NCI-H748 (cell line): Measurements from ENCODE around the gene SLC38A4.
"Not testable (repeated sequence)": the region's sequence is repeated elsewhere in the genome, so short reads cannot be mapped to it uniquely, and the experiment has no call there.

Experiments used
- DNase-seq: peaks from one replicate; lab custom pipeline; 2025; ENCODE audit not compliant: unreplicated experiment; lab: John Stamatoyannopoulos, UW

Gene SLC38A4

GRCh38 chr12:46778415-46778814 lies 47.4 kb downstream of the SLC38A4 start:
- DNase-seq, result no peak

GRCh38 chr12:46777587-46777986 lies 48.2 kb downstream of the SLC38A4 start:
- no peak for DNase-seq

GRCh38 chr12:46775796-46776195 lies 50.0 kb downstream of the SLC38A4 start:
- no peak for DNase-seq

- DNase-seq, result no peak
These were observed 51.5 kb downstream of the SLC38A4 start for GRCh38 chr12:46774322-46774633.

- no peak for DNase-seq
These were observed 52.0 kb downstream of the SLC38A4 start for GRCh38 chr12:46773586-46774321.

- no peak for DNase-seq
These were observed 54.4 kb downstream of the SLC38A4 start for GRCh38 chr12:46771268-46771827.

- DNase-seq, result no peak
These were observed 55.2 kb downstream of the SLC38A4 start for GRCh38 chr12:46770501-46771183.

GRCh38 chr12:46764005-46764404 lies 61.8 kb downstream of the SLC38A4 start:
- no peak for DNase-seq

GRCh38 chr12:46763230-46763629 lies 62.6 kb downstream of the SLC38A4 start:
- DNase-seq, result no peak

GRCh38 chr12:46754550-46754949 lies 71.2 kb downstream of the SLC38A4 start:
- DNase-seq, result no peak

- no peak for DNase-seq
These were observed 73.4 kb downstream of the SLC38A4 start for GRCh38 chr12:46752396-46752795.

GRCh38 chr12:46751173-46751572 lies 74.6 kb downstream of the SLC38A4 start:
- DNase-seq, result no peak

- no peak for DNase-seq
These were observed 76.5 kb downstream of the SLC38A4 start for GRCh38 chr12:46749322-46749721.

- DNase-seq, result no peak
These were observed 81.5 kb downstream of the SLC38A4 start for GRCh38 chr12:46744283-46744682.

GRCh38 chr12:46743456-46743855 lies 82.3 kb downstream of the SLC38A4 start:
- DNase-seq, result no peak

- DNase-seq, result not testable (repeated sequence)
These were observed 83.5 kb downstream of the SLC38A4 start for GRCh38 chr12:46742271-46742670.

GRCh38 chr12:46725332-46725731 lies 100.5 kb downstream of the SLC38A4 start:
- no peak for DNase-seq

GRCh38 chr12:46723629-46724419 lies 102.0 kb downstream of the SLC38A4 start:
- DNase-seq, result no peak

- DNase-seq, result no peak
These were observed 103.2 kb downstream of the SLC38A4 start for GRCh38 chr12:46722394-46723185.

- DNase-seq, result no peak
These were observed 107.3 kb downstream of the SLC38A4 start for GRCh38 chr12:46718495-46718894.

- DNase-seq, result no peak
These were observed 107.9 kb downstream of the SLC38A4 start for GRCh38 chr12:46717868-46718267.
